Ectodermal cell (in vitro differentiated cells): ENCODE measurements around the gene MBLAC2. TPM values are rescaled to one million over a fixed set of nuclear protein-coding genes. Genes with fewer than 3 reads are reported as not detected.

ENCODE experiments used
- H3K27ac ChIP-seq: 2 replicates; pipeline ENCODE4 v1.7.0; 2013; ENCODE audit warnings: mild to moderate bottlenecking, low read depth, low read length; ENCODE audit not compliant: insufficient read depth, poor library complexity, severe bottlenecking
- H3K27me3 ChIP-seq: 2 replicates; pipeline ENCODE4 v1.7.0; 2013; ENCODE audit warnings: mild to moderate bottlenecking, low read length; ENCODE audit not compliant: insufficient read depth, control insufficient read depth, poor library complexity, severe bottlenecking
- H3K36me3 ChIP-seq: one replicate; pipeline ENCODE4 v1.7.0; 2013; ENCODE audit warnings: low read length; ENCODE audit not compliant: control insufficient read depth, insufficient read depth
- H3K4me1 ChIP-seq: one replicate; pipeline ENCODE4 v1.7.0; 2013; ENCODE audit warnings: low read length; ENCODE audit not compliant: control insufficient read depth, insufficient read depth
- H3K4me3 ChIP-seq: 2 replicates; pipeline ENCODE4 v1.7.0; 2013; ENCODE audit warnings: low read depth, low read length, control low read depth; ENCODE audit not compliant: insufficient read depth
- H3K9me3 ChIP-seq: 2 replicates; pipeline ENCODE4 v1.7.0; 2013; ENCODE audit warnings: mild to moderate bottlenecking, low read length, moderate library complexity; ENCODE audit not compliant: control insufficient read depth
- WGBS, 2 experiments: methylation state at CpG; one replicate each; pipeline ENCODE4 v1.1.7; 2013; ENCODE audit warnings: missing lambda C conversion rate in 2 of 2; 5-methylcytosine and 5-hydroxymethylcytosine counted together
- polyA plus RNA-seq, 4 experiments: library from polyadenylated mRNA; stranded (reverse); fragments of 50-300 nt; gene quantifications; one replicate each; pipeline ENCODE4 v1.2.3, GENCODE V29; 2013

Gene MBLAC2
- 6.1 TPM for polyA plus RNA-seq (2013, experiment 1 of 4)
- polyA plus RNA-seq (2013, experiment 2 of 4), result 4.5 TPM
- polyA plus RNA-seq (2013, experiment 3 of 4), result 4.3 TPM
- 4.7 TPM for polyA plus RNA-seq (2013, experiment 4 of 4)

GRCh38 chr5:90474235-90475107, at the start of gene MBLAC2, which contains the start of gene POLR3G:
Gene MBLAC2, minus strand, starts transcription at chr5:90474771. Its CDS starts 479 bp downstream, at chr5:90474292.
Gene POLR3G, plus strand, starts transcription at chr5:90474864. Its CDS starts 10,704 bp downstream, at chr5:90485568.
- no peaks in the 10 kb centered on the region for H3K36me3 ChIP-seq
- H3K27me3 ChIP-seq, result peaks cover 24% of the 10 kb centered on the region
- H3K9me3 ChIP-seq, result no peaks in the 10 kb centered on the region
- H3K4me3 ChIP-seq, result peak within 1 kb of the TSS; percentile 75
- H3K27ac ChIP-seq, result peak within 1 kb of the TSS; percentile 52
- 0 to 1% methylated on average over 73 of the region's 73 CpGs for WGBS, 2 experiments
- H3K4me1 ChIP-seq, result peaks cover 7% of the 10 kb centered on the region

GRCh38 chr5:90519081-90519480, 44.5 kb upstream of the MBLAC2 start:
- Histone ChIP-seq H3K36me3 (peaks cover 4% of the 10 kb centered on the region), H3K4me1 (no peaks in the 10 kb centered on the region), H3K9me3 (no peaks in the 10 kb centered on the region), H3K27ac (no peak overlapping the region), H3K27me3 (no peaks in the 10 kb centered on the region), H3K4me3 (no peak overlapping the region)
- WGBS, 2 experiments, result 92 to 94% methylated on average over 7 of the region's 7 CpGs

- Histone ChIP-seq H3K4me3 (no peak overlapping the region), H3K4me1 (no peaks in the 10 kb centered on the region), H3K36me3 (peaks cover 4% of the 10 kb centered on the region), H3K27me3 (no peaks in the 10 kb centered on the region), H3K27ac (no peak overlapping the region), H3K9me3 (no peaks in the 10 kb centered on the region)
Measured at GRCh38 chr5:90518661-90519060, 44.1 kb upstream of the MBLAC2 start.

- Histone ChIP-seq H3K4me3 (no peak overlapping the region), H3K4me1 (no peaks in the 10 kb centered on the region), H3K9me3 (no peaks in the 10 kb centered on the region), H3K27me3 (no peaks in the 10 kb centered on the region), H3K27ac (no peak overlapping the region), H3K36me3 (no peaks in the 10 kb centered on the region)
- 91 to 100% methylated on average over 1 of the region's 3 CpGs for WGBS, 2 experiments
Measured at GRCh38 chr5:90514520-90514919, 39.9 kb upstream of the MBLAC2 start.

GRCh38 chr5:90510438-90510837, 35.9 kb upstream of the MBLAC2 start:
- H3K9me3 ChIP-seq, result no peaks in the 10 kb centered on the region
- no peak overlapping the region for H3K4me3 ChIP-seq
- no peaks in the 10 kb centered on the region for H3K4me1 ChIP-seq
- WGBS, 2 experiments, result 95 to 100% methylated on average over 1 of the region's 1 CpG
- H3K27me3 ChIP-seq, result no peaks in the 10 kb centered on the region
- H3K27ac ChIP-seq, result no peak overlapping the region
- no peaks in the 10 kb centered on the region for H3K36me3 ChIP-seq

- Histone ChIP-seq H3K36me3 (no peaks in the 10 kb centered on the region), H3K4me3 (no peak overlapping the region), H3K4me1 (no peaks in the 10 kb centered on the region), H3K9me3 (no peaks in the 10 kb centered on the region), H3K27ac (no peak overlapping the region), H3K27me3 (no peaks in the 10 kb centered on the region)
Measured at GRCh38 chr5:90506221-90506620, 31.6 kb upstream of the MBLAC2 start.

- Histone ChIP-seq H3K36me3 (no peaks in the 10 kb centered on the region), H3K27ac (no peak overlapping the region), H3K9me3 (no peaks in the 10 kb centered on the region), H3K4me3 (no peak overlapping the region), H3K27me3 (no peaks in the 10 kb centered on the region), H3K4me1 (no peaks in the 10 kb centered on the region)
- WGBS, 2 experiments, result 86% methylated on average over 1 of the region's 2 CpGs; no CpG with 5 or more reads in 1 of the 2 experiments
Measured at GRCh38 chr5:90504743-90505142, 30.2 kb upstream of the MBLAC2 start.

GRCh38 chr5:90503596-90503995, 29.0 kb upstream of the MBLAC2 start:
- WGBS, 2 experiments, result 90 to 100% methylated on average over 1 of the region's 1 CpG
- Histone ChIP-seq H3K9me3 (no peaks in the 10 kb centered on the region), H3K4me1 (no peaks in the 10 kb centered on the region), H3K27ac (no peak overlapping the region), H3K27me3 (no peaks in the 10 kb centered on the region), H3K4me3 (no peak overlapping the region), H3K36me3 (no peaks in the 10 kb centered on the region)

GRCh38 chr5:90495146-90495545, 20.6 kb upstream of the MBLAC2 start:
- Histone ChIP-seq H3K36me3 (no peaks in the 10 kb centered on the region), H3K4me3 (no peak overlapping the region), H3K9me3 (no peaks in the 10 kb centered on the region), H3K27me3 (no peaks in the 10 kb centered on the region), H3K4me1 (no peaks in the 10 kb centered on the region), H3K27ac (no peak overlapping the region)
- 82 to 93% methylated on average over 1 of the region's 1 CpG for WGBS, 2 experiments

GRCh38 chr5:90494043-90494442, 19.5 kb upstream of the MBLAC2 start:
- H3K27me3 ChIP-seq, result no peaks in the 10 kb centered on the region
- no peaks in the 10 kb centered on the region for H3K9me3 ChIP-seq
- no peaks in the 10 kb centered on the region for H3K36me3 ChIP-seq
- H3K4me3 ChIP-seq, result no peak overlapping the region
- no peak overlapping the region for H3K27ac ChIP-seq
- H3K4me1 ChIP-seq, result no peaks in the 10 kb centered on the region
